ENCODE data around the gene DBH.
"Not testable (repeated sequence)": the region's sequence is repeated elsewhere in the genome, so short reads cannot be mapped to it uniquely, and the experiment has no call there.

Gene DBH

GRCh38 chr9:133621725-133622267 lies 14.4 kb upstream of the DBH start:
- H3K4me3 ChIP-seq: no peak overlapping the region
- H3K36me3 ChIP-seq (ENCODE audit: insufficient read depth, low read length): no peaks in the 10 kb centered on the region
- H3K9ac ChIP-seq (ENCODE audit: insufficient read length): no peak overlapping the region
- H3K27ac ChIP-seq: no peak overlapping the region
- DNase-seq (ENCODE audit: low read depth, low spot score): no peak
- H3K9me3 ChIP-seq (ENCODE audit: low read depth, low read length): no peaks in the 10 kb centered on the region
- TF ChIP-seq POLR2AphosphoS5 (IDR thresholded peaks at IDR 0.05; ENCODE audit: borderline replicate concordance, low read depth, low read length) (no peak), EZH2 (IDR thresholded peaks at IDR 0.05) (no peak), FOXP2 (optimal IDR thresholded peaks at IDR 0.05; ENCODE audit: control extremely low read depth, extremely low read length, insufficient read depth) (no peak)

GRCh38 chr9:133622555-133622954 lies 13.6 kb upstream of the DBH start:
- TF ChIP-seq EZH2 (IDR thresholded peaks at IDR 0.05) (no peak), POLR2AphosphoS5 (IDR thresholded peaks at IDR 0.05; ENCODE audit: borderline replicate concordance, low read depth, low read length) (no peak), FOXP2 (optimal IDR thresholded peaks at IDR 0.05; ENCODE audit: control extremely low read depth, extremely low read length, insufficient read depth) (no peak)
- Histone ChIP-seq H3K9me3 (ENCODE audit: low read depth, low read length) (no peaks in the 10 kb centered on the region), H3K36me3 (ENCODE audit: insufficient read depth, low read length) (no peaks in the 10 kb centered on the region), H3K4me3 (no peak overlapping the region), H3K9ac (ENCODE audit: insufficient read length) (no peak overlapping the region), H3K27ac (no peak overlapping the region)
- no peak for DNase-seq (ENCODE audit: low read depth, low spot score)

- H3K9ac ChIP-seq (ENCODE audit: insufficient read length); H3K4me3 ChIP-seq; DNase-seq (ENCODE audit: low read depth, low spot score); H3K36me3 ChIP-seq (ENCODE audit: insufficient read depth, low read length); H3K9me3 ChIP-seq (ENCODE audit: low read depth, low read length); H3K27ac ChIP-seq: not testable (repeated sequence)
These were observed 10.2 kb upstream of the DBH start for GRCh38 chr9:133626008-133626407.

- Histone ChIP-seq H3K9me3 (ENCODE audit: low read depth, low read length) (no peaks in the 10 kb centered on the region), H3K36me3 (ENCODE audit: insufficient read depth, low read length) (no peaks in the 10 kb centered on the region), H3K4me3 (no peak overlapping the region), H3K9ac (ENCODE audit: insufficient read length) (no peak overlapping the region), H3K27ac (no peak overlapping the region)
- TF ChIP-seq FOXP2 (optimal IDR thresholded peaks at IDR 0.05; ENCODE audit: control extremely low read depth, extremely low read length, insufficient read depth) (no peak), POLR2AphosphoS5 (IDR thresholded peaks at IDR 0.05; ENCODE audit: borderline replicate concordance, low read depth, low read length) (no peak), EZH2 (IDR thresholded peaks at IDR 0.05) (no peak)
- no peak for DNase-seq (ENCODE audit: low read depth, low spot score)
These were observed 8.8 kb upstream of the DBH start for GRCh38 chr9:133627341-133627740.

GRCh38 chr9:133628766-133629165 lies 7.4 kb upstream of the DBH start:
- Histone ChIP-seq H3K9me3 (ENCODE audit: low read depth, low read length) (no peaks in the 10 kb centered on the region), H3K4me3 (no peak overlapping the region), H3K9ac (ENCODE audit: insufficient read length) (no peak overlapping the region), H3K36me3 (ENCODE audit: insufficient read depth, low read length) (no peaks in the 10 kb centered on the region), H3K27ac (no peak overlapping the region)
- DNase-seq (ENCODE audit: low read depth, low spot score): no peak
- TF ChIP-seq EZH2 (IDR thresholded peaks at IDR 0.05): no peak
- TF ChIP-seq FOXP2 (optimal IDR thresholded peaks at IDR 0.05; ENCODE audit: control extremely low read depth, extremely low read length, insufficient read depth): no peak
- TF ChIP-seq POLR2AphosphoS5 (IDR thresholded peaks at IDR 0.05; ENCODE audit: borderline replicate concordance, low read depth, low read length): no peak

GRCh38 chr9:133629221-133630110 lies 6.7 kb upstream of the DBH start:
- TF ChIP-seq EZH2 (IDR thresholded peaks at IDR 0.05): no peak
- no peak for TF ChIP-seq POLR2AphosphoS5 (IDR thresholded peaks at IDR 0.05; ENCODE audit: borderline replicate concordance, low read depth, low read length)
- TF ChIP-seq FOXP2 (optimal IDR thresholded peaks at IDR 0.05; ENCODE audit: control extremely low read depth, extremely low read length, insufficient read depth): no peak
- Histone ChIP-seq H3K9ac (ENCODE audit: insufficient read length) (no peak overlapping the region), H3K27ac (no peak overlapping the region), H3K36me3 (ENCODE audit: insufficient read depth, low read length) (no peaks in the 10 kb centered on the region), H3K9me3 (ENCODE audit: low read depth, low read length) (no peaks in the 10 kb centered on the region), H3K4me3 (no peak overlapping the region)
- DNase-seq (ENCODE audit: low read depth, low spot score): no peak

- TF ChIP-seq EZH2 (IDR thresholded peaks at IDR 0.05) (no peak), FOXP2 (optimal IDR thresholded peaks at IDR 0.05; ENCODE audit: control extremely low read depth, extremely low read length, insufficient read depth) (no peak), POLR2AphosphoS5 (IDR thresholded peaks at IDR 0.05; ENCODE audit: borderline replicate concordance, low read depth, low read length) (no peak)
- DNase-seq (ENCODE audit: low read depth, low spot score): no peak
- Histone ChIP-seq H3K27ac (no peak overlapping the region), H3K36me3 (ENCODE audit: insufficient read depth, low read length) (no peaks in the 10 kb centered on the region), H3K9me3 (ENCODE audit: low read depth, low read length) (no peaks in the 10 kb centered on the region), H3K9ac (ENCODE audit: insufficient read length) (no peak overlapping the region), H3K4me3 (no peak overlapping the region)
These were observed 5.1 kb upstream of the DBH start for GRCh38 chr9:133631111-133631510.

GRCh38 chr9:133632806-133633680 lies 3.1 kb upstream of the DBH start:
- no peaks in the 10 kb centered on the region for H3K9me3 ChIP-seq (ENCODE audit: low read depth, low read length)
- no peaks in the 10 kb centered on the region for H3K36me3 ChIP-seq (ENCODE audit: insufficient read depth, low read length)
- no peak overlapping the region for H3K9ac ChIP-seq (ENCODE audit: insufficient read length)
- no peak overlapping the region for H3K27ac ChIP-seq
- no peak overlapping the region for H3K4me3 ChIP-seq
- TF ChIP-seq FOXP2 (optimal IDR thresholded peaks at IDR 0.05; ENCODE audit: control extremely low read depth, extremely low read length, insufficient read depth) (no peak), EZH2 (IDR thresholded peaks at IDR 0.05) (no peak), POLR2AphosphoS5 (IDR thresholded peaks at IDR 0.05; ENCODE audit: borderline replicate concordance, low read depth, low read length) (no peak)
- no peak for DNase-seq (ENCODE audit: low read depth, low spot score)

Data from SK-N-MC (cell line).